ENCODE results near the gene APP.
A peak's percentile ranks its signal among the peaks of the same experiment; 100 is the strongest.

Gene APP

GRCh38 chr21:26170471-26171257, at the start of gene APP:
Gene APP (minus strand): TSS chr21:26170770. CDS start chr21:26170620, 150 bp downstream.
- peak; percentile 86 for DNase-seq

DNA sequence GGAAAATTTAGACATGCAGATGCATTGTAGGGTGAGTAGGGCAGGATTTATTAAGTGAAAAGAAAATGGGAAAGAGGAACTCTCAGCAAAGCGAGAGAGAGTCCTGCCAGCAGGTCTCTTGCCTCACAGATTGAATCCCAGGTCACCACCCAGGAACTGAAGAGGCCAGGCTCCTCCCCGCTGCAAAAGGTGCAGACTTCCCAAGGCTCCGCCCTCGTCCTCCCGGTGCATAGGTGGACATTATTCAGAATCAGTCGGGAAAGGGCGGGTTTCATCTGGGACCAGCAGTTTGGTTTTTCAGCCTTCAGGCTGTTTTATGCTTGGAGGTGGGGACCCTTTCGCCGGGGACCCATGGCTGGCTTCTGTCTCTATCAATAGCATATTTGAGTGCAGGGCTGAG, 41.6 kb upstream of the APP start:
- no peak for DNase-seq

DNA sequence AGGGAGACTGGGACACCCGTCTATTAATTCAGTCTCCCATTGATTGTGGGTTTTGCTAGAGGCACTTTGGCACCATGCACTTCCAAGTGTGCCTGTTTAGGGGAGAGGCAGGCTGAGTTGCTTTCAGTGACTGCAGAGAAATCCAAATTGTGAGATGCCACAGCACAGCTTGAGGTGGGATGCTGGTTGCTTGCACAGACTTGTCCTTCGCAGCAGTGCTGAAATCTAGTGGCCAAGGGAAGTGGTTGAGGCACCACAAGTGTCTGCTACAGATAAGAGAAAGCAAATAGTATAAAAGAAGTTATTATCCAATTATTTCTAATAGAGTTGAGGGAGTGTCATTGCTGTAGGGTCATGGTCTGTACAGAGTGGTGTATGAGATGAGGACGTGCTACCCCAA, 40.0 kb upstream of the APP start:
- DNase-seq = no peak

GRCh38 chr21:26207021-26207420, 36.5 kb upstream of the APP start:
- no peak for DNase-seq

DNA sequence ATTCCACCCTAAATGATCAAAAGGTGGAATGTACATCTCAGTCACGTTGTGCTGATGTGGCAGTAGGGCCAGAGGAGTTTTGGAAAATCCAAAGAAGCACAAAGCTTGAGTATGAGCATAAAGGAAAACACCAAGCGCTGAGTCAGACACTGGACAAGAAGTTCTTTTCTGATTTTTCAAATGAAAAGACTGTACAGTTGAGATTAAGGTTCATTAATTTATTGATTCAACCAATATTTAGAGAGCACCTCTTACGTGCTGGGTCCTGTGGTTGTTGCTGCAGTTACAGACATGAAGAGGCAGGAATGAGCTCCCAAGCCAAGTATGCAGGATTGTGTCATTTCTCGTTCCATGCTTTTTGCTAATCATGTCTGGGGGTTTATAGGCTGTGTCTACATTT, 28.9 kb upstream of the APP start:
- no peak for DNase-seq

- no peak for DNase-seq
Measured at GRCh38 chr21:26195708-26196107, 25.1 kb upstream of the APP start.

GRCh38 chr21:26194811-26195251, 24.3 kb upstream of the APP start:
- DNase-seq = no peak

GRCh38 chr21:26194326-26194725, 23.8 kb upstream of the APP start:
- no peak for DNase-seq

- DNase-seq = no peak
Measured at GRCh38 chr21:26191609-26192008, 21.0 kb upstream of the APP start.

GRCh38 chr21:26188422-26188821, 17.9 kb upstream of the APP start:
- DNase-seq = no peak

DNA sequence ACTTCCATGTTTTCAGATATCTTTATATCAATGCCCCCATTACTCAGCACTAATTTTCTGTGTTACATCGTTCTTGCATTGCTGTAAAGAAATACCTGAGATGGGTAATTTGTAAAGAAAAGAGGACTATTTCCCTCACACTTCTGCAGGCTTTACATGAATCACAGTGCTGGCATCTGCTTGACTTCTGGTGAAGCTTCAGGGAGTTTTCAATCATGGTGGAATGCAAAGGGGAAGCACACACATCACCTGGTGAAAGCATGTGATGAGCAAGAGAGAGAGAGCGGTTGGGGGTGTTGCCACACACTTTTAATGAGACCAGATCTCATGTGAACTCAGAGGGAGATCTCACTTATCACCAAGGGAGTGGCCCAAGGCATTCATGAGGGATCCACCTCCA, 14.9 kb upstream of the APP start:
- no peak for DNase-seq

DNA sequence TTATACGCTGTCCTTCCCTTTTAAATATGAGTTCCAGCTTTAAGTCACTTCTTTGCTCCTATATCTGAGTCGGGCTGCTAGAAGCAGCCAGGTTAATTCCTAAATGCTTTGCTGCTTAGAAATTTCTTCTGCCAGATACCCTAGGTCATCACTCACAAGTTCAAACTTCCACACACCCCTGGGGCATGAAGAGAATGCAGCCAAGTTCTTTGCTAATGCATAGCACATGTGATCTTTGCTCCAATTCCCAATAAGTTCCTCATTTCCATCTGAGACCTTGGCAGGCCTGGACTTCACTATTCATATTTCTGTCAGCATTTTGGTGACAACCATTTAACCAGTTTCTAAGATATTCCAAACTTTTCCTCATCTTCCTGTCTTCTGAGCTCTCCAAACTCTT, 14.5 kb upstream of the APP start:
- DNase-seq = no peak

DNA sequence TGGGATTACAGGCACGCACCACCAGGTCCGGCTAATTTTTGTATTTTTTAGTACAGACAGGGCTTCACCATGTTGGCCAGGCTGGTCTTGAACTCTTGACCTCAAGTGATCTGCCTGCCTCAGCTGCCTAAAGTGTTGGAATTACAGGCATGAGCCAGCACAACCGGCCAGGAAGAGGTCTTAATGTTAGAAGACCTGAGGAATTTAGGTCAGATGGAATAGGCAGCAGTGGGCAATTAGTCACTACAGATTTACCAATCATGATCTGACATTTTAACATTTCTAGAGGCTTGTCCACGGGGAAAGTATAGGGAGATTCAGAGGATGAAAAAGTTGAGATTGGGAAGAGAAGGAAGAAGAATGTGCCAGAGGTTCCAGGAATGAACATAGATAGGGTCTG, 8.9 kb upstream of the APP start:
- DNase-seq = no peak

GRCh38 chr21:26177746-26178426, 7.3 kb upstream of the APP start:
- no peak for DNase-seq

DNA sequence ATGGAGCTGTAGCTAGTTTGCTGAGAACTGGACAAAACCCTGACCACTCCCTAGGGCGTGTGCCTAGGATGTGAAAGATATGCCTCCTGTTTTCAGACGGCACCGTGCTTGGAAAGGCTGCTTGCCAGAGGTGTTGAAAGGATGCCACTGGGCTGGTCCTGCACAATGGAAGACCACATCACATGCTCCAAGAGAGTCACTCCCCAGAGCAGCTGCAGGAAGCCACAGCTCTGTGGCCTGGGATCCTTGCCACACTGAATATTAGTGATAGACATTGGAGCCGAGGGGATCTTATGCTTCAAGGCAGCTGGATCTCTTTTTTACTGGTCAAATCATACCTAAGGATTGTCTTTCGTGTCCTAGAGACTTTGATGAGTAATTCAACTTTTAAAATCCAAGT, 6.6 kb upstream of the APP start:
- DNase-seq = no peak

GRCh38 chr21:26171258-26172100, 909 bp upstream of the APP start:
- DNase-seq = no peak

DNA sequence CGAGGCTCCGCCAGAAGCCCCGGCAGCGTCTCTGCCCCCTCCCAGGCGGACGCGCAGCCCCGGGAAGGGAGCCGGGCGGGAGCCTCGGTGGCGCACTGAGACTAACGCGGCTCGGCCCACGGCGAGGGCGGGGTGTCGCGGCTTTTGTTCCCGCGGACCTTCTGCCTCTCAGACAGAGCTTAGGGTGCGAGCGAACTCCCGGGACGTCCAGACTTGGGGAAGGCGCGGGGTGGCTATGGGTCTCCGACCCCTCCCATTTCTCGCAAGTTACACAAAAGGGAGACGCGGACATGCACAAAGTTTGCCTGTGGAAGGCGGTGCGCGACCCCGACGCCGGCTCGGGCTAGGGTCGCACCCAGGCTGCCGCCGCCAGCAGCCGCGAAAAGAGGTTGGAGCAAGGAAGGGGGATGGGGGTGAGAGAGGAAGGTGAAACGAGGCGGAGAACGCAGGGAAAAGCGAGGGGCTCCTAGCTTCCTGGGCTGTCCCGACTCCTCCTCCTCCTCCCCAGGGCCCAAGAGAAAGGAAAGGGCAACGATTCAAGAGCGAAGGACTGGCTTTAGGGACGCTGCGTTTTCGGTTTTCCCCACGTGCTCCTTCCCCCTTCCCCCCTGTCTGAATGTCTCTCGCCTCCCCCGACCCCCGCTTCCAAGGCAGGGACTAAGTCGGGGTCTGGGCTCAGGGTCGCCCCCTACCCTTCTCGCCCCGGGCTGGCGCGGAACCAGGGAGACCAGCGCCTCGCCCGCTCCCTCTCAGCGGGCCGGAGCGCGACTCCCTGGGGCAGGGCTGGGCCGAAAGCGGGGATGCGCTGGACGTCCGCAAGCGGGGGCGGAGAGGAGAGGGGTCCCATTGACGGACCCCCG, 729 bp downstream of the APP start:
- peak; percentile 40 for DNase-seq

- peak; percentile 36 for DNase-seq
Measured at GRCh38 chr21:26169061-26169610, 1.4 kb downstream of the APP start.

- no peak for DNase-seq
Measured at GRCh38 chr21:26168371-26168770, 2.2 kb downstream of the APP start.

GRCh38 chr21:26167593-26167992, 3.0 kb downstream of the APP start:
- no peak for DNase-seq

DNA sequence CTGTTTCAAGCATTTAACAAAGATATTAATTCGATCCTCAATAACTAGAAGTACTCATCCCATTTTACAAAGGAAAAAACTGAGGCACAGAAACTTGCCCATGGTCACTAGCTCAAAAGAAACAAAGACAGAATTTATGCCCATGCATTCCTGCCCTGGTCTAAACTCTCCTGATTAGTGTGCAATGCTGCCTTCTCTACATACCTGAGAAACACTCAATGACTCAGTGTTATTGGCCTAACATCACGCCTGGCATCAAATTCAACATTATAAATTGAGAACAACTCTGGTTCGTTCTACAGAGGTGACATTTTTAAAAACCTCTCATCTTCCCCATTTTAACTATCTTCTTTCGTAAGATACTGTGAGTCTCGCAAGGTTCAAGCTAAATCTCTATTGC, 5.2 kb downstream of the APP start:
- no peak for DNase-seq

DNA sequence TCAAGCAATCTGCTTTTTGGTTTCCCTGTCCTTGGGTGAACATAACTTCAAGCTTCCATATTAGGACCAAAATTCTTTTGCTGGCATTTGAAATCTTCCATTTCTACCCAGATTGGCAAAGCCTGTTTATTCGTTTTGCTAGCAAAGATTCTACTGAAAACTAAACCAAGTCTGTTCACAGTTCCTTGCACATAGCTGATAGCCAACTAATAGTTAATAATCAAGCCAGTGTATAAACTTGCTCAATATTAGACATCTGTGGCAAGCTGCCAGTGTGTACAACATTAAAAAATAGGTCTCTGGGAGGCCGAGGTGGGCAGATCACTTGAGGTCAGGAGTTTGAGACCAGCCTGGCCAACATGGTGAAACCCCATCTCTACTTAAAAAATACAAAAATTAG, 6.3 kb downstream of the APP start:
- DNase-seq = no peak
